CD1c-positive myeloid dendritic cell (primary cell): Measurements from ENCODE around the gene NEGR1.
"Not testable (repeated sequence)": the region's sequence is repeated elsewhere in the genome, so short reads cannot be mapped to it uniquely, and the experiment has no call there.

ENCODE experiments used
- DNase-seq: peaks from one replicate; pipeline ENCODE4 v3.0.0-alpha.2; 2016; ENCODE audit errors: extremely low spot score

The NEGR1 gene

GRCh38 chr1:72282271-72283021 lies at the start of gene NEGR1:
NEGR1 (minus strand) TSS chr1:72282539.
- peak; percentile 81 for DNase-seq

GRCh38 chr1:72326494-72326893 lies 44.2 kb upstream of the NEGR1 start:
- DNase-seq: no peak

GRCh38 chr1:72324451-72324850 lies 42.1 kb upstream of the NEGR1 start:
- no peak for DNase-seq

- DNase-seq: no peak
Measured at GRCh38 chr1:72322910-72323309, 40.6 kb upstream of the NEGR1 start.

GRCh38 chr1:72296501-72296900 lies 14.2 kb upstream of the NEGR1 start:
- no peak for DNase-seq

GRCh38 chr1:72288886-72289285 lies 6.5 kb upstream of the NEGR1 start:
- DNase-seq: peak; percentile 51

GRCh38 chr1:72286401-72286800 lies 4.1 kb upstream of the NEGR1 start:
- DNase-seq: no peak

GRCh38 chr1:72285074-72285425 lies 2.7 kb upstream of the NEGR1 start:
- DNase-seq: no peak

GRCh38 chr1:72284348-72285073 lies 2.2 kb upstream of the NEGR1 start:
- peak; percentile 24 for DNase-seq

- peak; percentile 48 for DNase-seq
Measured at GRCh38 chr1:72284084-72284347, 1.7 kb upstream of the NEGR1 start.

GRCh38 chr1:72283307-72284083 lies 1.2 kb upstream of the NEGR1 start:
- peak; percentile 69 for DNase-seq

- DNase-seq: no peak
Measured at GRCh38 chr1:72283022-72283306, 625 bp upstream of the NEGR1 start.

GRCh38 chr1:72281637-72282270 lies 585 bp downstream of the NEGR1 start:
- no peak for DNase-seq

- DNase-seq: peak; percentile 55
Measured at GRCh38 chr1:72281144-72281543, 1.2 kb downstream of the NEGR1 start.

GRCh38 chr1:72280711-72281110 lies 1.6 kb downstream of the NEGR1 start:
- no peak for DNase-seq

- no peak for DNase-seq
Measured at GRCh38 chr1:72280131-72280530, 2.2 kb downstream of the NEGR1 start.

- no peak for DNase-seq
Measured at GRCh38 chr1:72278461-72278860, 3.9 kb downstream of the NEGR1 start.

- no peak for DNase-seq
Measured at GRCh38 chr1:72271555-72272085, 10.7 kb downstream of the NEGR1 start.

- no peak for DNase-seq
Measured at GRCh38 chr1:72262735-72263134, 19.6 kb downstream of the NEGR1 start.

- no peak for DNase-seq
Measured at GRCh38 chr1:72253132-72253531, 29.2 kb downstream of the NEGR1 start.

- DNase-seq: no peak
Measured at GRCh38 chr1:72241397-72241796, 40.9 kb downstream of the NEGR1 start.

- not testable (repeated sequence) for DNase-seq
Measured at GRCh38 chr1:72235931-72236330, 46.4 kb downstream of the NEGR1 start.
